Peyer's patch (tissue), 4 donors: ENCODE results near the gene KIF26B. TPM values are rescaled to one million over a fixed set of nuclear protein-coding genes. Genes with fewer than 3 reads are reported as not detected.

Source experiments
- DNase-seq, 3 donors: peaks; one replicate each; pipeline ENCODE4 v3.0.0-alpha.2; 2017 to 2019
- H3K27ac ChIP-seq, 4 donors: fragments of 200-600 bp; sonication (generic); one replicate each; pipeline ENCODE4 v1.5.1; 2016 to 2019
- H3K27me3 ChIP-seq, 2 donors: fragments of 200-600 bp; sonication (generic); one replicate each; pipeline ENCODE4 v1.5.1; 2019
- H3K36me3 ChIP-seq, 3 donors: fragments of 200-600 bp; sonication (generic); one replicate each; pipeline ENCODE4 v1.5.1; 2016 to 2019
- H3K4me1 ChIP-seq, 4 donors: fragments of 200-600 bp; sonication (generic); one replicate each; pipeline ENCODE4 v1.5.1; 2016 to 2019
- H3K4me3 ChIP-seq, 4 donors: fragments of 200-600 bp; sonication (generic); 1 replicate in 3 of 4; 2 replicates in 1 of 4; pipeline ENCODE4 v1.5.1; 2016 to 2019; ENCODE audit warnings: mild to moderate bottlenecking in 1 of 4
- H3K9me3 ChIP-seq, 4 donors: fragments of 200-600 bp; sonication (generic); one replicate each; pipeline ENCODE4 v1.5.1; 2016 to 2019; ENCODE audit warnings: mild to moderate bottlenecking in 1 of 4
- POLR2A ChIP-seq, 2 donors: fragments of 450-650 bp; IDR thresholded peaks; one replicate each; pipeline ENCODE4 v1.5.1; 2017; ENCODE audit warnings: antibody characterized with exemption in 2 of 2, mild to moderate bottlenecking in 2 of 2, moderate library complexity in 2 of 2
- total RNA-seq, 4 donors: library from RNA; depleted of rRNA; stranded (reverse); fragments of >200 nt; gene quantifications; one replicate each; pipeline ENCODE4 v1.1.0, GENCODE V29; 2016
- TF ChIP-seq, protein P1 (sequence below), 6 experiments: fragments of 450-650 bp in 4 of 6; fragments of 200-600 bp in 2 of 6; sonication (generic) in 1 of 6; IDR thresholded peaks; one replicate each; pipeline ENCODE4 v1.5.1; 2017 to 2019; ENCODE audit warnings: antibody characterized with exemption in 6 of 6, mild to moderate bottlenecking in 3 of 6, moderate library complexity in 1 of 6

The KIF26B gene
- total RNA-seq, 4 donors from 2014 or later, result 0.70 to 1.6 (median 1.1) TPM

DNA sequence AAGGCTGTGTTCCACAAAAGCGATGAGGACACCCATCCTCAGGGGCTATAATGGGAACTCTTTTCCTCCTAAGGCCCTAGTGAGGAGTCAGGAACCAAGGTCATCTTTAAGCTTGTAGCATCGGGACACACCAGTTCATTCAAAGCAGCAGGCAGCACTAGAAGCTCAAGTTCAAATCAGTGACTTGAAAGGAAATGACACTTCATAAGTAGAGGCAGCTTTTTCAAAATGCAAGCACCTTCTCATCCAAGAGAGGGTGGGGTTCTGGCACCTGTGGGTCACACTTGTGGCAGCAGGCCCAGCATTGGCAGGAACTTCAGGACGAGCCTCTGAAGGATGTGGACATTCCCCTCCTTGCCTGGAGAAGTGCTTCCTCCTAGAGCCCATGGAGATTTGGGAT is 496.3 kb downstream of the KIF26B start:
- TF ChIP-seq POLR2A (IDR thresholded peaks at IDR 0.05), result no peak
- TF ChIP-seq, protein P1, sequence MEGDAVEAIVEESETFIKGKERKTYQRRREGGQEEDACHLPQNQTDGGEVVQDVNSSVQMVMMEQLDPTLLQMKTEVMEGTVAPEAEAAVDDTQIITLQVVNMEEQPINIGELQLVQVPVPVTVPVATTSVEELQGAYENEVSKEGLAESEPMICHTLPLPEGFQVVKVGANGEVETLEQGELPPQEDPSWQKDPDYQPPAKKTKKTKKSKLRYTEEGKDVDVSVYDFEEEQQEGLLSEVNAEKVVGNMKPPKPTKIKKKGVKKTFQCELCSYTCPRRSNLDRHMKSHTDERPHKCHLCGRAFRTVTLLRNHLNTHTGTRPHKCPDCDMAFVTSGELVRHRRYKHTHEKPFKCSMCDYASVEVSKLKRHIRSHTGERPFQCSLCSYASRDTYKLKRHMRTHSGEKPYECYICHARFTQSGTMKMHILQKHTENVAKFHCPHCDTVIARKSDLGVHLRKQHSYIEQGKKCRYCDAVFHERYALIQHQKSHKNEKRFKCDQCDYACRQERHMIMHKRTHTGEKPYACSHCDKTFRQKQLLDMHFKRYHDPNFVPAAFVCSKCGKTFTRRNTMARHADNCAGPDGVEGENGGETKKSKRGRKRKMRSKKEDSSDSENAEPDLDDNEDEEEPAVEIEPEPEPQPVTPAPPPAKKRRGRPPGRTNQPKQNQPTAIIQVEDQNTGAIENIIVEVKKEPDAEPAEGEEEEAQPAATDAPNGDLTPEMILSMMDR (IDR thresholded peaks at IDR 0.05), result no peak
- Histone ChIP-seq H3K9me3 (no peaks in the 10 kb centered on the region), H3K27me3 (no peaks in the 10 kb centered on the region), H3K4me1 (no peaks in the 10 kb centered on the region), H3K36me3 (no peaks in the 10 kb centered on the region), H3K27ac (no peak overlapping the region), H3K4me3 (no peak overlapping the region)
- no peak for DNase-seq

DNA sequence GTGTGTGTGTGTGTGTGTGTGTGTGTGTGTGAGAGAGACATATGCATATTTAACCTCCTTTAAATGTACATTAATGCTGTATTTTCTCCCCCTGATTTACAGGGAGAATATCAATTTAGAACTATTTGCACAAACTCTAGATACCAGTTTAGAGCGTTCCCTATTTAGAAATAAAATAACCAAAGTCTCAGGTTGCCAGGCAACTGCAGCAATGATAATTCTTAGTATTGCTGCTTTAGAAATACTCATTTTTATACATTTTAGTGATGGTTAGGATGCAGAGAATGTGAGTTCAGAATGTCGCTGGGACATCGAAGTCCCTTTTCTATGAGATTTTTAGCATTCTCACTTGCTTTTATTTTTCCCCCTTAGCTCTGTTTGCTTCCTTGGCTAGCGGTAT is 497.3 kb downstream of the KIF26B start:
- Histone ChIP-seq H3K9me3 (no peaks in the 10 kb centered on the region), H3K27ac (no peak overlapping the region), H3K36me3 (no peaks in the 10 kb centered on the region), H3K27me3 (no peaks in the 10 kb centered on the region), H3K4me1 (no peaks in the 10 kb centered on the region), H3K4me3 (no peak overlapping the region)
- no peak for DNase-seq
- no peak for TF ChIP-seq POLR2A (IDR thresholded peaks at IDR 0.05)
- TF ChIP-seq, protein P1 (IDR thresholded peaks at IDR 0.05), result no peak

DNA sequence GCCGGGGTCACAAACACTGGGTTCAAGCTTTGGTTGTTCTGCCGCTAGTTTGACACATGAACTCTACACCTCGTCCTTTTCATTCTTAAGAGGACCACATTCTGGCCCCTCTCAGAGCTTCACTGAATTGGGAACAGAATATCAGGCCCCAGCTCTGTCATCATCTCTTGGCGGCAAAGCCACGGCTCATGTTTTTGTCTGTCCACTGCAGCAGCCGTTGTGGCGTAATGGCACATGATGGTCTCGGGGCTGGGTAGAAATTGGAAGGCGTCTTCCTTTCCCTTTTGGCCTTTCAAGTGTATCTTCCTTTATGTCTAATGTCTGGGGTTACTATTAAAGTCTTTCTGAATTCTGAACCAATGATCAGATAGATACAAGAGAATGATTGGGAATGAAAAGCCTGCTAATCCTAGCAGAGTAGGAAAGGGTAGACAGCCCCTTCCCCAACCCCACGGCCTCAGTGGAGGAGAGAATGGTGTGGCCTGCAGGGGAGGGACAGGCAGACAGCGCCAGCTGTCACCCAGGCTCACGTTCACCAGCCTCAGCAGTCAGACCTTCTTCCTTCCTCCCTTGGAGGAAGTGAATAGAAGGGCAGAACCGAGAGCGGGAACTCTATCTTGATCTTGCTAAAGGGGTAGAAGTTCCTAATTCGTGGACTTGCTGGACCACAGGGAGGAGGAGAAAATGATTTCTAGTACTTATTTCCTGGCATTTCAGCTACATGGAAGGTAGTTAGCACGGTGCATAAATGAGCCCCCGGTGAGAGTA is 498.1 kb downstream of the KIF26B start:
- no peaks in the 10 kb centered on the region for H3K36me3 ChIP-seq
- no peak overlapping the region for H3K27ac ChIP-seq
- no peak for DNase-seq
- H3K4me1 ChIP-seq, result no peaks in the 10 kb centered on the region
- no peaks in the 10 kb centered on the region for H3K27me3 ChIP-seq
- H3K9me3 ChIP-seq, result no peaks in the 10 kb centered on the region
- H3K4me3 ChIP-seq, result no peak overlapping the region
- no peak for TF ChIP-seq POLR2A (IDR thresholded peaks at IDR 0.05)

DNA sequence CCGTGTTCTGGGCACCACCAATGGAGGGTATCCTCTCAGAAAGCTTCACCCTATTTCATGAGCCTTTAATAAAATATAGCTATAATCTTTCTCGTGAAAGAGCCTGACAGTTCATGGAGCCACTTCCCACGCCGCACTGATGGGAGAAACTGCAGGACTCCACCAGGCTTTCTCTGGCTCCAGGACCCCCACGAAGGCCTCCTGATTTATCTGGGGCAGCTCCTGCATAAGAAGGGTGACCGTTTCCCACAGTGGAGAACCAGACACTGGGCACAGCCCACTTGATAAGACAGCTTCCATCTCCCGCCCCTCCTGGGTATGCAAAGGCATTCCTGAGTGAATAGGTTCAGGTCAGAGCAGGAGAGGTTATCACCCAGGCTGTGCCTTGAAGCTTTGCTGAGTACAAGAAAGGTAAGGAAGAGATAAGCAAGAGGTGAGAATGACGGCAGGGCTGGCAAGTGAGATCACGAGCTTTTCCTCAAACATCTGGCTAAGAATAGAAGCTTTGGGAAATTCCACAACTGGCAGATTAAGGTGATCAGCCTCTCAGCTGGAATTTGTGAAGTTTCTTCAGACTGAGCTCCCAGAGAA is 499.8 kb downstream of the KIF26B start:
- Histone ChIP-seq H3K4me3 (no peak overlapping the region), H3K9me3 (no peaks in the 10 kb centered on the region), H3K4me1 (no peaks in the 10 kb centered on the region), H3K27me3 (no peaks in the 10 kb centered on the region), H3K36me3 (no peaks in the 10 kb centered on the region), H3K27ac (no peak overlapping the region)
- DNase-seq, result no peak
- TF ChIP-seq, protein P1 (IDR thresholded peaks at IDR 0.05), result no peak
- TF ChIP-seq POLR2A (IDR thresholded peaks at IDR 0.05), result no peak

DNA sequence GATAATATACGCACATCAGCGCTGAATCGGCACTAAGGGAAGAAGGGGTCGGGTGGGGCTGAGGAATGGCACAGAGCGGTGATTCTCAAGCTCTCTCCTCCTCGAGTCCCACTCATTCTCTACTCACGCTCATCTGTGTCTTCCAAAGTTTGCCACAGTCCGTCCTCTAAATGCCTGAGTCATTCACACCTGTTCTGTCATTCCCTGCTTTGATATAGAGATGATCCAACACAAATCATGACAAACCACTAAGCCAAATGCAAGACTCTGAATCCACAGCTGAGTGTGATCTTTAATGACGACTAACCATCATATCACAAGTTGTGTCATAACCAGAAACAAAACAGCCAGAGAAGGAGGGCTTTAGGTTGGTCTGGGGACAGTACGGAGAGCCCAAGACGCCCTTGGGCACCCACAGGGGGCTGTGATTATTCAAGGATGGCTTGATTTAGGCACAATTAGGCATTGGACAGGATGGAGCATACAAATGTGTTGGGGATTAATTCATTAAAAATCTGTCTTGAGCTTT is 501.5 kb downstream of the KIF26B start:
- no peak overlapping the region for H3K27ac ChIP-seq
- no peak overlapping the region for H3K4me3 ChIP-seq
- H3K9me3 ChIP-seq, result no peaks in the 10 kb centered on the region
- no peak for TF ChIP-seq POLR2A (IDR thresholded peaks at IDR 0.05)
- TF ChIP-seq, protein P1 (IDR thresholded peaks at IDR 0.05), result no peak
- no peaks in the 10 kb centered on the region for H3K36me3 ChIP-seq
- no peaks in the 10 kb centered on the region for H3K27me3 ChIP-seq
- H3K4me1 ChIP-seq, result no peaks in the 10 kb centered on the region
- no peak for DNase-seq

DNA sequence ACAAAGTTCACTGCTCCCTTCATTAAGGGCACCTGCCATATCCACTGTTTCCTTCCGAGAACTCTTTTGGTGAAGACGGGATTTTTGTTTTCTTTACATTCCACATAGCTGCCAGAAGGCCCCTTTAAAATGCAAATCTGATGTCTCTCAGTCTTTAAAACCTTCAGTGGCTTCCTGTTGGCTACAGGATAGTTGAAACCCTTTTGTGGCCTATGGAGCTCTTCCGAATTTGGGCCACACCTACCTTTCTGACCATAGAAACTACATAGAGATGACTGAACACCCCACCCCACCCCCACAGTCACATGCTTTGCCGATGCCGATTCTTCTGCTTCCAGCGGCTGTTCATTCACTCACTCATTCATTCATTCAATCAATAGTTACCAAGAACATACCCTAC is 502.6 kb downstream of the KIF26B start:
- Histone ChIP-seq H3K36me3 (no peaks in the 10 kb centered on the region), H3K27ac (no peak overlapping the region), H3K4me1 (no peaks in the 10 kb centered on the region), H3K9me3 (no peaks in the 10 kb centered on the region), H3K27me3 (no peaks in the 10 kb centered on the region), H3K4me3 (no peak overlapping the region)
- TF ChIP-seq, protein P1 (IDR thresholded peaks at IDR 0.05), result no peak
- no peak for TF ChIP-seq POLR2A (IDR thresholded peaks at IDR 0.05)
- DNase-seq, result no peak
